Measurements from ENCODE around the gene ST6GALNAC5.
"Not testable (repeated sequence)": the region's sequence is repeated elsewhere in the genome, so short reads cannot be mapped to it uniquely, and the experiment has no call there.

The ST6GALNAC5 gene

GRCh38 chr1:76868154-76868882, 1.0 kb downstream of the ST6GALNAC5 start:
- peak; percentile 56 for DNase-seq

GRCh38 chr1:76868916-76869315, 1.6 kb downstream of the ST6GALNAC5 start:
- no peak for DNase-seq

- DNase-seq, result no peak
Measured at GRCh38 chr1:76870037-76870436, 2.8 kb downstream of the ST6GALNAC5 start.

GRCh38 chr1:76871355-76871974, 4.2 kb downstream of the ST6GALNAC5 start:
- DNase-seq, result no peak

- no peak for DNase-seq
Measured at GRCh38 chr1:76872944-76873343, 5.7 kb downstream of the ST6GALNAC5 start.

- no peak for DNase-seq
Measured at GRCh38 chr1:76876655-76877395, 9.5 kb downstream of the ST6GALNAC5 start.

GRCh38 chr1:76879014-76879413, 11.7 kb downstream of the ST6GALNAC5 start:
- not testable (repeated sequence) for DNase-seq

- DNase-seq, result no peak
Measured at GRCh38 chr1:76881762-76882161, 14.5 kb downstream of the ST6GALNAC5 start.

GRCh38 chr1:76891931-76892622, 24.8 kb downstream of the ST6GALNAC5 start:
- no peak for DNase-seq

GRCh38 chr1:76892675-76893074, 25.4 kb downstream of the ST6GALNAC5 start:
- no peak for DNase-seq

GRCh38 chr1:76901158-76901767, 34.0 kb downstream of the ST6GALNAC5 start:
- DNase-seq, result no peak

GRCh38 chr1:76905876-76906595, 38.8 kb downstream of the ST6GALNAC5 start:
- no peak for DNase-seq

- no peak for DNase-seq
Measured at GRCh38 chr1:76909311-76909710, 42.0 kb downstream of the ST6GALNAC5 start.

- DNase-seq, result no peak
Measured at GRCh38 chr1:76919085-76919484, 51.8 kb downstream of the ST6GALNAC5 start.

GRCh38 chr1:76921590-76921989, 54.3 kb downstream of the ST6GALNAC5 start:
- no peak for DNase-seq

GRCh38 chr1:76925825-76926224, 58.5 kb downstream of the ST6GALNAC5 start:
- no peak for DNase-seq

GRCh38 chr1:76928522-76928921, 61.2 kb downstream of the ST6GALNAC5 start:
- DNase-seq, result no peak

GRCh38 chr1:76929136-76929535, 61.9 kb downstream of the ST6GALNAC5 start:
- DNase-seq, result no peak

- no peak for DNase-seq
Measured at GRCh38 chr1:76933847-76934815, 66.9 kb downstream of the ST6GALNAC5 start.

GRCh38 chr1:76938304-76938703, 71.0 kb downstream of the ST6GALNAC5 start:
- DNase-seq, result no peak
